Fibroblast of lung (primary cell): ENCODE measurements around the gene CROCC2. TPM values are rescaled to one million over a fixed set of nuclear protein-coding genes. Genes with fewer than 3 reads are reported as not detected.

Experiments used
- DNase-seq, 2 donors: peaks; one replicate each; pipeline versions ENCODE4 v3.0.0 to v3.0.0-alpha.2; 2010; ENCODE audit warnings: low read depth in 2 of 2
- H2AFZ ChIP-seq: 2 replicates; pipeline ENCODE4 v1.5.1; 2012; ENCODE audit warnings: low read length, control low read depth, inconsistent platforms
- H3K27ac ChIP-seq: 2 replicates; pipeline ENCODE4 v1.5.1; 2011; ENCODE audit warnings: low read length, control low read depth; ENCODE audit not compliant: insufficient read depth
- H3K27me3 ChIP-seq: 2 replicates; pipeline ENCODE4 v1.5.1; 2011; ENCODE audit warnings: mild to moderate bottlenecking, low read length; ENCODE audit not compliant: control insufficient read depth, insufficient read depth
- H3K36me3 ChIP-seq: 2 replicates; pipeline ENCODE4 v1.5.1; 2011; ENCODE audit warnings: low read length; ENCODE audit not compliant: control insufficient read depth, insufficient read depth
- H3K4me1 ChIP-seq: 2 replicates; pipeline ENCODE4 v1.5.1; 2011; ENCODE audit warnings: low read length; ENCODE audit not compliant: control insufficient read depth, insufficient read depth; ENCODE audit errors: extremely low read depth
- H3K4me2 ChIP-seq: 2 replicates; pipeline ENCODE4 v1.5.1; 2011; ENCODE audit warnings: low read length, control low read depth; ENCODE audit not compliant: insufficient read depth; ENCODE audit errors: extremely low read depth
- H3K4me3 ChIP-seq, 4 experiments: fragments of 200-600 bp in 1 of 4; sonication (generic) in 1 of 4; replicated peaks in 1 of 4; 2 replicates each; pipeline ENCODE4 v1.5.1; 2011 to 2016; ENCODE audit warnings: low read length in 4 of 4, low read depth in 3 of 4, mild to moderate bottlenecking in 3 of 4, control low read depth in 2 of 4, inconsistent platforms in 1 of 4, mixed read lengths in 1 of 4; ENCODE audit not compliant: insufficient read depth in 1 of 4; ENCODE audit errors: control extremely low read depth in 1 of 4
- H3K79me2 ChIP-seq: 2 replicates; pipeline ENCODE4 v1.5.1; 2012; ENCODE audit warnings: mild to moderate bottlenecking, low read length, inconsistent platforms; ENCODE audit not compliant: control insufficient read depth, insufficient read depth
- H3K9ac ChIP-seq: 2 replicates; pipeline ENCODE4 v1.5.1; 2011; ENCODE audit warnings: mild to moderate bottlenecking, low read length, control low read depth; ENCODE audit not compliant: insufficient read depth
- H3K9me3 ChIP-seq: 2 replicates; pipeline ENCODE4 v1.5.1; 2012; ENCODE audit warnings: low read depth, low read length; ENCODE audit not compliant: control insufficient read depth, insufficient read depth
- H4K20me1 ChIP-seq: 2 replicates; pipeline ENCODE4 v1.5.1; 2011; ENCODE audit warnings: low read length; ENCODE audit not compliant: control insufficient read depth, insufficient read depth; ENCODE audit errors: extremely low read depth
- EZH2 ChIP-seq: IDR thresholded peaks from 2 replicates; pipeline ENCODE4 v1.5.1; 2012; ENCODE audit warnings: low read length, control low read depth, mild to moderate bottlenecking; ENCODE audit errors: missing control alignments
- polyA plus RNA-seq, 2 donors: library from polyadenylated mRNA; depleted of rRNA in 1 of 2; stranded (reverse) in 1 of 2; unstranded in 1 of 2; fragments of >200 nt; gene quantifications; 2 replicates each; pipeline ENCODE4 v1.2.1, GENCODE V29; 2011 to 2012; ENCODE audit warnings: missing spikeins in 1 of 2
- total RNA-seq: library from RNA; depleted of rRNA; stranded (reverse); fragments of >200 nt; gene quantifications from 2 replicates; pipeline ENCODE4 v1.2.1, GENCODE V29; 2014
- TF ChIP-seq, protein P1 (sequence below), 2 donors: IDR thresholded peaks in 1 of 2; conservative IDR thresholded peaks in 1 of 2; 1 replicate in 1 of 2; 2 replicates in 1 of 2; pipeline ENCODE4 v1.5.1; 2011 to 2012; ENCODE audit warnings: low read length in 2 of 2, control low read depth in 1 of 2, inconsistent platforms in 1 of 2, low read depth in 1 of 2, mild to moderate bottlenecking in 1 of 2

CROCC2 gene
- total and polyA plus RNA-seq, 2 donors (not counting 1 experiment from before 2014, with no cell fraction given): 0.12 to 0.33 TPM

DNA sequence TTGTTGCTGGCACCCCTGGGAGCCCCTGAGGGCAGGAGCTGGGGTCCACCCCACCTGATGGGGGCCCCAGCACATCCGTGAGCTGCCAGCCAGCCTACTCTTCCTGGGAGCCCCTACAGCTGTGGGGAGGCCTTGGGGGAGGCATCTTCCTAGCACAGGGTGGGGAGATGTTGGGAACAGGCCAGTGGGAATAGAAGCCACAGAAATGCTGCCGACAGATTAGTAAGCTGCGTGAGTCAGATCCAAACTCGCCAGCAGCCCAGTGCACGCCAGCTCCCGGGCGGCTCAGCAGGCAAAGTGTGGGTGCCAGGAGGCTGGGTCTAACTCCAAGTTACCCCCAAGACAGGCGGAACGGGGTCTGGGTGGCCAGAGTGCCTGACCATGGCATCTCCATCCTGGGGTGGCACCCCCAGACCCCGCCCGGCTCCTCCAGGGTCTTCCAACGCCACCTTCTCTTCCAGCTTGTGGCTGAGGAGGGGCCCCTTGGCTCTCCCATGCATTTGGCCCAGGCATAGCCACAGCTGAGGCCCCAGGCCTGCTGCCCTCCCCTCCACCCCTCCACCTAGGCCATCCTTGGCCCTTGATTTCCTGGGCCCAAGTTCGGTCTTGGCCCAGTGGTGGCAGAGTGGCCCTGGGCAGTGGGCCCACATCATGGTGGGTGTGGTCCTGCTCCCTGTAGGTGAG lies 15.3 kb downstream of the CROCC2 start:
- TF ChIP-seq, protein P1, sequence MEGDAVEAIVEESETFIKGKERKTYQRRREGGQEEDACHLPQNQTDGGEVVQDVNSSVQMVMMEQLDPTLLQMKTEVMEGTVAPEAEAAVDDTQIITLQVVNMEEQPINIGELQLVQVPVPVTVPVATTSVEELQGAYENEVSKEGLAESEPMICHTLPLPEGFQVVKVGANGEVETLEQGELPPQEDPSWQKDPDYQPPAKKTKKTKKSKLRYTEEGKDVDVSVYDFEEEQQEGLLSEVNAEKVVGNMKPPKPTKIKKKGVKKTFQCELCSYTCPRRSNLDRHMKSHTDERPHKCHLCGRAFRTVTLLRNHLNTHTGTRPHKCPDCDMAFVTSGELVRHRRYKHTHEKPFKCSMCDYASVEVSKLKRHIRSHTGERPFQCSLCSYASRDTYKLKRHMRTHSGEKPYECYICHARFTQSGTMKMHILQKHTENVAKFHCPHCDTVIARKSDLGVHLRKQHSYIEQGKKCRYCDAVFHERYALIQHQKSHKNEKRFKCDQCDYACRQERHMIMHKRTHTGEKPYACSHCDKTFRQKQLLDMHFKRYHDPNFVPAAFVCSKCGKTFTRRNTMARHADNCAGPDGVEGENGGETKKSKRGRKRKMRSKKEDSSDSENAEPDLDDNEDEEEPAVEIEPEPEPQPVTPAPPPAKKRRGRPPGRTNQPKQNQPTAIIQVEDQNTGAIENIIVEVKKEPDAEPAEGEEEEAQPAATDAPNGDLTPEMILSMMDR (conservative IDR thresholded peaks at IDR 0.05 in 1 of 2, IDR thresholded peaks at IDR 0.05 in 1 of 2; ENCODE audit: low read depth in 1 of 2, low read length in 2 of 2): no peak
- no peak for TF ChIP-seq EZH2
- H3K79me2 ChIP-seq: no peaks in the 10 kb centered on the region
- H3K27me3 ChIP-seq: no peaks in the 10 kb centered on the region
- no peaks in the 10 kb centered on the region for H3K36me3 ChIP-seq
- H3K4me2 ChIP-seq: peak overlapping the region; percentile 35
- peak overlapping the region; percentile 62 for H3K9ac ChIP-seq
- no peak overlapping the region for H3K4me3 ChIP-seq
- H2AFZ ChIP-seq: no peak overlapping the region
- peaks cover 33% of the 10 kb centered on the region for H3K4me1 ChIP-seq
- H3K9me3 ChIP-seq: no peaks in the 10 kb centered on the region
- H4K20me1 ChIP-seq: no peaks in the 10 kb centered on the region
- DNase-seq: peak; percentile 97 to 98
- H3K27ac ChIP-seq: peak overlapping the region; percentile 100

- no peak for TF ChIP-seq EZH2
- TF ChIP-seq, protein P1 (conservative IDR thresholded peaks at IDR 0.05 in 1 of 2, IDR thresholded peaks at IDR 0.05 in 1 of 2; ENCODE audit: low read depth in 1 of 2, low read length in 2 of 2): no peak
- Histone ChIP-seq H3K9me3 (no peaks in the 10 kb centered on the region), H3K4me3 (no peak overlapping the region), H3K9ac (peak overlapping the region; percentile 62), H3K4me1 (peaks cover 30% of the 10 kb centered on the region), H3K27me3 (no peaks in the 10 kb centered on the region), H3K79me2 (no peaks in the 10 kb centered on the region), H3K4me2 (no peak overlapping the region), H3K27ac (peak overlapping the region; percentile 100), H2AFZ (no peak overlapping the region), H3K36me3 (no peaks in the 10 kb centered on the region), H4K20me1 (no peaks in the 10 kb centered on the region)
- no peak for DNase-seq
Measured at GRCh38 chr2:240921995-240922244, 15.8 kb downstream of the CROCC2 start.

DNA sequence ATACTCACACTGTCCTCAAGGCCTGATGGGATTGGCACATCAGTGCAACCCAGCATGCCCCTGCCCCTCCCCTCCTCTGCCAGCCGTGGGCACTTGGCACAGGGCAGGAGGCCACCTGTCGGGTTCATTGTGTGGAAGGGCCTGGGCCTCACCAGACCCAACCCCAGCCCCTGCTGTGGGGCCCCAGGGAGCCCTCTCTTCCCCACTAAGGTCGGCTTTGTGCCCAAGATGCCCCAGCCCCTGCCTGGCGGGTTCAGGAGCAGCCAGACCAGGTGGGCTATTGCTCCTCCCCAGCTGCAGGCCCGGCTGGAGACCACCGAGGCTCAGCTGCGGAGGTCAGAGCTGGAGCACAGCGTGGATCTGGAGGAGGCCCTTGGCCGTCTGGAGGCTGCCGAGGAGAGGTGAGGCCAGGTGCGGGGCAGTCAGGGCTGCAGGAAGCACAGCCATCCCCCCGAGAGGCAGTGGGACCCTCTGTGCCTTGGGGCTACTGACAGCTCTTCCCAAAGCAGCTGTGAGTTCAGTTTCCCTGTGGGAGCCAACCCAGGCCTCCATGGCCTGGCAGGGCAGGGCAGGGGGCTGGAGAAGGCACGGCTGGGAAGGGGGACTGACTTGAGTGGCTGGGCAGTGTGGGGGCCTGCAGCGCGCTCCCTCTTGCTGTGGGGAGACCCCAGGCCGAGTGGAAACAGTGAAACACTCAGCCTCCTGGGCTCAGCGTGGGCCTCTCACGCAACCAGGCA lies 16.3 kb downstream of the CROCC2 start:
- Histone ChIP-seq H3K4me3 (no peak overlapping the region), H3K4me2 (no peak overlapping the region), H3K36me3 (no peaks in the 10 kb centered on the region), H3K9ac (no peak overlapping the region), H3K79me2 (no peaks in the 10 kb centered on the region), H3K27ac (peak overlapping the region; percentile 100), H2AFZ (no peak overlapping the region), H3K9me3 (no peaks in the 10 kb centered on the region), H4K20me1 (no peaks in the 10 kb centered on the region), H3K27me3 (no peaks in the 10 kb centered on the region), H3K4me1 (peaks cover 25% of the 10 kb centered on the region)
- TF ChIP-seq, protein P1 (conservative IDR thresholded peaks at IDR 0.05 in 1 of 2, IDR thresholded peaks at IDR 0.05 in 1 of 2; ENCODE audit: low read depth in 1 of 2, low read length in 2 of 2): no peak
- TF ChIP-seq EZH2: no peak
- no peak for DNase-seq
